ENCODE data around the gene CDC73.

- TF ChIP-seq CTCF (conservative IDR thresholded peaks at IDR 0.05; ENCODE audit: low read length) (no peak), EZH2phosphoT487 (IDR thresholded peaks at IDR 0.05; ENCODE audit: borderline replicate concordance, low read depth, low read length) (no peak)
Observed at GRCh38 chr1:193157360-193157759, 35.5 kb downstream of the CDC73 start.
